WTC11 (cell line): ENCODE results near the gene ZNF548. TPM values are rescaled to one million over a fixed set of nuclear protein-coding genes. Genes with fewer than 3 reads are reported as not detected.

ENCODE experiments used
- ATAC-seq: fragments of 200-7000 bp; cut with Tn5 transposase; 2 replicates; pipeline ENCODE4 v1.10.0; 2021; ENCODE audit warnings: mild to moderate bottlenecking, moderate library complexity
- CTCF ChIA-PET: fragments of 300-600 bp; sonication (Branson Sonifier 250); formaldehyde crosslinking; loops from one replicate; lab custom pipeline; 2021; ENCODE audit warnings: antibody characterized with exemption; lab: Charles Lee
- POLR2A ChIA-PET: fragments of 350-600 bp; sonication (Branson Sonifier 250); formaldehyde crosslinking; loops from one replicate; lab custom pipeline; 2021; ENCODE audit warnings: antibody characterized with exemption; lab: Charles Lee
- DNase-seq: peaks from one replicate; pipeline ENCODE4 v3.0.0; 2021; ENCODE audit warnings: low spot score
- H3K27ac Mint-ChIP-seq: 2 replicates; pipeline ENCODE4 v1.8.0; 2021; ENCODE audit warnings: mixed read lengths
- H3K27me3 Mint-ChIP-seq: 2 replicates; pipeline ENCODE4 v1.8.0; 2021; ENCODE audit warnings: low read depth, mild to moderate bottlenecking, moderate library complexity, mixed read lengths
- H3K36me3 Mint-ChIP-seq: 2 replicates; pipeline ENCODE4 v1.8.0; 2021; ENCODE audit warnings: mixed read lengths
- H3K4me1 Mint-ChIP-seq: 2 replicates; pipeline ENCODE4 v1.8.0; 2022; ENCODE audit warnings: mixed read lengths
- H3K4me3 Mint-ChIP-seq: 2 replicates; pipeline ENCODE4 v1.8.0; 2021; ENCODE audit warnings: mild to moderate bottlenecking, moderate library complexity, mixed read lengths
- H3K9me3 Mint-ChIP-seq: 2 replicates; pipeline ENCODE4 v1.8.0; 2021; ENCODE audit warnings: mixed read lengths
- AR ChIP-seq: fragments of 250-450 bp; sonication (Bioruptor Pico); IDR thresholded peaks from 2 replicates; pipeline ENCODE4 v1.9.0; 2021; ENCODE audit warnings: mild to moderate bottlenecking
- ATF1 ChIP-seq: sonication (generic); formaldehyde crosslinking; IDR thresholded peaks from 2 replicates; pipeline ENCODE4 v1.8.1; 2023; ENCODE audit warnings: mild to moderate bottlenecking, moderate library complexity, missing genetic modification reagents
- CDX4 ChIP-seq: fragments of 250-450 bp; sonication (Bioruptor Pico); IDR thresholded peaks from 2 replicates; pipeline ENCODE4 v1.9.0; 2021; ENCODE audit warnings: moderate library complexity, mild to moderate bottlenecking, inconsistent platforms, borderline replicate concordance
- CREM ChIP-seq: sonication (generic); formaldehyde crosslinking; IDR thresholded peaks from 2 replicates; pipeline ENCODE4 v1.8.1; 2022; ENCODE audit warnings: mild to moderate bottlenecking, missing genetic modification reagents, moderate library complexity
- E2F1 ChIP-seq: sonication (generic); formaldehyde crosslinking; IDR thresholded peaks from 2 replicates; pipeline ENCODE4 v1.8.0; 2022; ENCODE audit warnings: mild to moderate bottlenecking, missing genetic modification reagents
- FOXK1 ChIP-seq: sonication (generic); formaldehyde crosslinking; IDR thresholded peaks from 2 replicates; pipeline ENCODE4 v1.8.0; 2022; ENCODE audit warnings: mild to moderate bottlenecking, moderate library complexity, missing genetic modification reagents
- FOXP1 ChIP-seq: sonication (generic); formaldehyde crosslinking; IDR thresholded peaks from 2 replicates; pipeline ENCODE4 v1.8.0; 2022; ENCODE audit warnings: missing genetic modification reagents, mild to moderate bottlenecking, moderate library complexity, borderline replicate concordance
- FOXP4 ChIP-seq: sonication (generic); formaldehyde crosslinking; IDR thresholded peaks from 2 replicates; pipeline ENCODE4 v1.8.0; 2022; ENCODE audit warnings: mild to moderate bottlenecking, missing genetic modification reagents
- GABPB1 ChIP-seq: sonication (generic); formaldehyde crosslinking; IDR thresholded peaks from 2 replicates; pipeline ENCODE4 v1.8.1; 2023; ENCODE audit warnings: mild to moderate bottlenecking, missing genetic modification reagents
- GTF2I ChIP-seq: fragments of 250-450 bp; sonication (Bioruptor Pico); conservative IDR thresholded peaks from 2 replicates; pipeline ENCODE4 v1.4.0; 2021; ENCODE audit warnings: mild to moderate bottlenecking
- IRF1 ChIP-seq: sonication (generic); formaldehyde crosslinking; IDR thresholded peaks from 2 replicates; pipeline ENCODE4 v1.8.0; 2023; ENCODE audit warnings: missing genetic modification reagents
- IRF2 ChIP-seq: sonication (generic); formaldehyde crosslinking; IDR thresholded peaks from 2 replicates; pipeline ENCODE4 v1.8.0; 2022; ENCODE audit warnings: low read depth, missing genetic modification reagents, borderline replicate concordance
- MAX ChIP-seq: sonication (generic); formaldehyde crosslinking; IDR thresholded peaks from 2 replicates; pipeline ENCODE4 v1.8.0; 2022; ENCODE audit warnings: mild to moderate bottlenecking, missing genetic modification reagents
- MYBL2 ChIP-seq: sonication (generic); formaldehyde crosslinking; IDR thresholded peaks from 2 replicates; pipeline ENCODE4 v1.8.1; 2023; ENCODE audit warnings: mild to moderate bottlenecking, moderate library complexity, missing genetic modification reagents
- NFATC4 ChIP-seq: fragments of 250-450 bp; sonication (Bioruptor Pico); IDR thresholded peaks from 2 replicates; pipeline ENCODE4 v1.9.0; 2021; ENCODE audit warnings: mild to moderate bottlenecking
- NFE2L1 ChIP-seq: sonication (generic); formaldehyde crosslinking; IDR thresholded peaks from 2 replicates; pipeline ENCODE4 v1.8.1; 2023; ENCODE audit warnings: missing genetic modification reagents
- NFYB ChIP-seq: sonication (generic); formaldehyde crosslinking; conservative IDR thresholded peaks from 2 replicates; pipeline ENCODE4 v1.8.0; 2022; ENCODE audit warnings: low read depth, missing genetic modification reagents
- NR1H2 ChIP-seq: sonication (generic); formaldehyde crosslinking; IDR thresholded peaks from 2 replicates; pipeline ENCODE4 v1.9.0; 2021; ENCODE audit warnings: mild to moderate bottlenecking, moderate library complexity, missing genetic modification reagents
- OVOL2 ChIP-seq: fragments of 250-450 bp; sonication (Bioruptor Pico); IDR thresholded peaks from 2 replicates; pipeline ENCODE4 v1.9.0; 2021; ENCODE audit warnings: mild to moderate bottlenecking, borderline replicate concordance
- SP1 ChIP-seq: sonication (generic); formaldehyde crosslinking; conservative IDR thresholded peaks from 2 replicates; pipeline ENCODE4 v1.8.1; 2022; ENCODE audit warnings: missing genetic modification reagents
- ZNF138 ChIP-seq: sonication (generic); formaldehyde crosslinking; conservative IDR thresholded peaks from 2 replicates; pipeline ENCODE4 v1.8.1; 2022; ENCODE audit warnings: mild to moderate bottlenecking, moderate library complexity, missing genetic modification reagents
- ZNF416 ChIP-seq: fragments of 250-450 bp; sonication (Bioruptor Pico); IDR thresholded peaks from 2 replicates; pipeline ENCODE4 v1.9.0; 2021; ENCODE audit warnings: mild to moderate bottlenecking, inconsistent platforms
- ZNF423 ChIP-seq: fragments of 250-450 bp; sonication (Bioruptor Pico); IDR thresholded peaks from 2 replicates; pipeline ENCODE4 v2.1.2; 2022; ENCODE audit warnings: mild to moderate bottlenecking, moderate library complexity
- total RNA-seq: library from RNA; stranded (reverse); gene quantifications from 3 replicates; pipeline ENCODE4 v1.2.3, GENCODE V29; 2021

The ZNF548 gene
- total RNA-seq, 1 experiment from 2014 or later: 11.3 TPM

GRCh38 chr19:57350877-57351805 lies 38.5 kb upstream of the ZNF548 start, which contains the start of gene ZNF304:
ZNF304 (plus strand) TSS chr19:57351271; CDS start chr19:57351665, 394 bp downstream.
- ChIA-PET POLR2A (interaction anchor here (0.7 to 1.1 kb wide), 2 partner anchors 29 to 38 kb away, joined by 3 to 6 read pairs; partner anchors contain the start of gene ZNF548), CTCF (interaction anchor here (0.6 to 1.1 kb wide), 5 partner anchors 9 to 49 kb away, joined by 3 to 9 read pairs (median 5); partner anchors contain the start of genes ZNF543 and ZNF548)
- peak within 1 kb of the TSS; percentile 87 for H3K4me3 Mint-ChIP-seq

GRCh38 chr19:57351867-57352266 lies 37.8 kb upstream of the ZNF548 start:
- H3K4me1 Mint-ChIP-seq: peaks cover 20% of the 10 kb centered on the region
- CTCF ChIA-PET: interaction anchor here (0.6 kb wide), 1 partner anchor 32 kb away, joined by 5 read pairs; the partner anchor contains the start of gene ZNF543
- peak overlapping the region; percentile 87 for H3K4me3 Mint-ChIP-seq
- no peaks in the 10 kb centered on the region for H3K9me3 Mint-ChIP-seq
- peak overlapping the region; percentile 93 for H3K27ac Mint-ChIP-seq
- peaks cover 8% of the 10 kb centered on the region for H3K27me3 Mint-ChIP-seq
- DNase-seq: no peak
- no peak for ATAC-seq
- H3K36me3 Mint-ChIP-seq: peaks cover 27% of the 10 kb centered on the region
- POLR2A ChIA-PET: no interaction called here
- TF ChIP-seq ZNF138 (CRISPR knock-in tag): no peak
- no peak for TF ChIP-seq AR (CRISPR knock-in tag)
- no peak for TF ChIP-seq NFATC4 (CRISPR knock-in tag)
- no peak for TF ChIP-seq GTF2I (CRISPR knock-in tag)
- TF ChIP-seq NR1H2 (CRISPR knock-in tag): no peak
- no peak for TF ChIP-seq OVOL2 (CRISPR knock-in tag)
- no peak for TF ChIP-seq GABPB1 (CRISPR knock-in tag)
- TF ChIP-seq ZNF423 (CRISPR knock-in tag): no peak
- no peak for TF ChIP-seq MAX (CRISPR knock-in tag)
- TF ChIP-seq ZNF416 (CRISPR knock-in tag): no peak
- TF ChIP-seq NFE2L1: no peak
- TF ChIP-seq IRF2 (CRISPR knock-in tag): no peak

More at GRCh38 chr19:57350877-57351805, 38.5 kb upstream of the ZNF548 start, which contains the start of gene ZNF304:
- peak; percentile 93 for DNase-seq
- H3K4me1 Mint-ChIP-seq: peaks cover 20% of the 10 kb centered on the region
- peak; percentile 100 for ATAC-seq
- TF ChIP-seq IRF1 (CRISPR knock-in tag): no peak
- TF ChIP-seq ZNF423 (CRISPR knock-in tag): no peak
- peak; percentile 97 for TF ChIP-seq CREM (CRISPR knock-in tag)
- TF ChIP-seq GABPB1 (CRISPR knock-in tag): peak; percentile 50; the same call in 1 of the 2 replicates
- peak; percentile 10; the same call in 1 of the 2 replicates for TF ChIP-seq FOXP1 (CRISPR knock-in tag)
- TF ChIP-seq MAX (CRISPR knock-in tag): peak; percentile 58; the same call in 1 of the 2 replicates
- no peak for TF ChIP-seq CDX4 (CRISPR knock-in tag)
- 0 out of 2 replicates have a peak, but pooled peaks have one; percentile 21 for TF ChIP-seq FOXP4 (CRISPR knock-in tag)
- TF ChIP-seq NFE2L1: no peak
- peak; percentile 70; the same call in 1 of the 2 replicates for TF ChIP-seq ATF1 (CRISPR knock-in tag)
- TF ChIP-seq NFYB (CRISPR knock-in tag): peak; percentile 70
- TF ChIP-seq FOXK1 (CRISPR knock-in tag): peak; percentile 67
- TF ChIP-seq MYBL2: 0 out of 2 replicates have a peak, but pooled peaks have one; percentile 45
- TF ChIP-seq SP1 (CRISPR knock-in tag): peak; percentile 88
- no peak for TF ChIP-seq E2F1 (CRISPR knock-in tag)
- H3K27me3 Mint-ChIP-seq: peaks cover 13% of the 10 kb centered on the region
- peaks cover 19% of the 10 kb centered on the region for H3K36me3 Mint-ChIP-seq
- peak within 1 kb of the TSS; percentile 93 for H3K27ac Mint-ChIP-seq
- H3K9me3 Mint-ChIP-seq: no peaks in the 10 kb centered on the region
